NCI-H510A treated with DMSO at 0.1 percent for 48 hours (cell line): ENCODE measurements around the gene PTPRM.
"Not testable (repeated sequence)": the region's sequence is repeated elsewhere in the genome, so short reads cannot be mapped to it uniquely, and the experiment has no call there.

Experiments
- DNase-seq: peaks from one replicate; lab custom pipeline; 2025; lab: John Stamatoyannopoulos, UW

The PTPRM gene

DNA sequence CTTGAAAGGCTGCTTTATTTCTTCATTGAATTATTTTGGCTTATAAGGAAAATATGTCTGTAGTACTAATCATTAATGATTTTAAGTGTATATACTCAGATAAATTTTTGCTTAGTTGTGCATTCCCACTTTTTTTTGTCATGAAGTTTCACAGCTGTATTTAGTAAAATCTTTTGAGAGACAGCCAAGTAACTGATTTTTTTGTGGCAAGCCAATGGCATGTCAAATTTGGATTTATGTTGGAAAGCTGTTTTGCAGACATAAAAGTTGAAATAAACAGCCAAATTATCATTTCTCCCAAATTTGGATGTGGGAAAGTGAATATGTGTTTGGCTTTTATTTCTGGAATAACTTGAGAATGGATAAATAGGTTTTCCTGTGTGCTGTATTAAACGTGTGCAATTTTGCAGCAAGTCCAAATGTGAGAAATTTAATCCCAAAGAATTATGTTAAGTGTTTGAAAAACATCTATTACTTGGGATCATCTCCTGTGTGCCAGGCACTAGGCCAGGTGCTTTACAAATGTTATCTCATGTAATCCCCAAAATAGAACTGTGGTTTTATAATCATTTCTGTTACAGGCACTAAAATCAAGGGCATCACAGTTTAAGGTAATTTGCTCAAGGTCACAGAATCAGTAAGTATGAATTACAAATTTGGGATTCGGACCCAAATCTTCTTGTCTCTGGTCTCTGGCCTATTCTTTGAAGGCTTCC is 160.4 kb downstream of the PTPRM start:
- no peak for DNase-seq

DNA sequence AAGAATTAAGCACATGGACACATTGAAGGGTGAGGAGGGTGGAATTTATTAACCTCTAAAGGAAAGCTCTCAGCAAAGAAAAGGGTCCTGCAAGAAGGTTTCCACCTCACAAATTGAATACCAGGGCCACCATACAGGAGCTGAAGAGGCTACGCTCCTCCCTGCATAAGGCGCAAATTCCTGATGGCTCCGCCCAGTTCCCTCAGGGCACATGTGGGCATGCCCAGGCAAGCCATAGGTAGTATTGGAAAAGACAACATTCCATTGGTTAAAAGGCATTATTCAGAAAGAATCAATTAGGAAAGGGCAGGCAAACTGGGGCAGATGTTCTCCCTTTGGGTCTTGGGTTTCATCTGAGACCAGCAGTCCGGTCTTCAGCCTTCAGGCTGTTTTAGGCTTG is 161.2 kb downstream of the PTPRM start:
- DNase-seq = no peak

DNA sequence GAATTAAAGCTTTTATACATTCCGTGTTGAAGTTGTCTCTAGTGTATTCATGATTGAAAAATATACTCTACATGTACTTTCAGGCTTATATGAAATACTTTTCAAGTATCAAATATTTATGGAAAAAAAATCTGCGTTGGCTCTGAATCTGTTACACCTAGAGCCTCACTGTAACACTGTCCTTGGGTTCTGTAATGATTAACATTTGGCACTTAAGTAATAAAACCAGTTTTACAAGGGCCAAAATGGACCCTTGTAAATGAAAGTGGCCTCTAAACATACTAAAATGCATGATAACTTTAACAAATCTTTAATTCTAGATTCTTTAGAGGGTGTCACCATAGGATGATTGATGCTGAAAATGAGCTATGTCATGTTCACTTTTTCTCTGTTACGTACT is 162.8 kb downstream of the PTPRM start:
- DNase-seq = no peak

DNA sequence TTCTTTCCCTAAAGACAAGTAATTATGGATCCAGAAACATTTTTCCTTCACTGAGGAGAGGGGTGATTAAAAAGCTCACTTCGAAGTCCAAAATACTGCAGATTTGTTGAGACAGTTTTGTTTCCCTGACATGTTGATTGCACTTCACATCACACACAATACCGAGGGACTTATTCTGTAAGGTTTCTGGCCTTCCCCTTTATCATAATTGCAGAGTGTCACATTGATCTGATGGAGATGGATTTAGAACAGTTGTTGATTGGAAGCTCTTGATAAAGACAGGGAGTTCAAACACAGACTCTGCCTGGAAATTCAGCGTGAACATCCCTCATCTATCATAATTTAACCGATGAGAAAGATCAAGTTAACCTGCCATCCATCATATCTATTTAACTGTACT is 163.6 kb downstream of the PTPRM start:
- DNase-seq = no peak

DNA sequence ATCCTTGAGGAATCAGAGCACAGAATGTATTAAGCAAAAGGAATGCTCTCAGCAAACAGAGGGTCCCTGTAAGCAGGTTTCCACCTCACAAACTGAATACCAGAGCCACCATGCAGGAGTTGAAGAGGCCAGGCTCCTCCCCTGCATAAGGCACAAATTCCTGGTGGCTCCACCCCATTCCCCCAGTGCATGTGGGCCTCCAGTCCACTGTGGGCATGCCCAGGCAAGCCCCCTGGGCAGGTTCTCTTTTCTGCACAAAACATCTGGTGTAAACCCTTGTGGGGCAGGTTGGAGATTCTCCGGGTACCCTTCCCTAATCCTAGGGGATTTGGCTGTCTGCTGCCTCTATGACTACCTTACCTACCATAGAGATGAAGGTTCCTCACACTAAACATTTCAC is 166.5 kb downstream of the PTPRM start:
- no peak for DNase-seq

DNA sequence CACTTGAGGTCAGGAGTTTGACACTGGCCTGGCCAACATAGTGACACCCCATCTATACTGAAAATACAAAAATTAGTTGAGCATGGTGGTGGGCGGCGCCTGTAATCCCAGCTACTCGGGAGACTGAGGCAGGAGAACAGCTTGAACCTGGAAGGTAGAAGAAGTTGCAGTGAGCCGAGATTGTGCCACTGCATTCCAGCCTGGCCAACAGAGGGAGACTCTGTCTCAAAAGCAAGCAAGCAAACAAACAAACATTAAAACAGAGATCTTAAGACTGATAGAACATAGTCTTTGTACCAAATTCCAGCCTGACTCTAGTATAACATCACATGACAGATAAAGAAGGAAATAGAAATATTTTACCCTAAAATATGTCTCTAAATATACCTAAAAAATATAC is 168.1 kb downstream of the PTPRM start:
- DNase-seq = no peak

DNA sequence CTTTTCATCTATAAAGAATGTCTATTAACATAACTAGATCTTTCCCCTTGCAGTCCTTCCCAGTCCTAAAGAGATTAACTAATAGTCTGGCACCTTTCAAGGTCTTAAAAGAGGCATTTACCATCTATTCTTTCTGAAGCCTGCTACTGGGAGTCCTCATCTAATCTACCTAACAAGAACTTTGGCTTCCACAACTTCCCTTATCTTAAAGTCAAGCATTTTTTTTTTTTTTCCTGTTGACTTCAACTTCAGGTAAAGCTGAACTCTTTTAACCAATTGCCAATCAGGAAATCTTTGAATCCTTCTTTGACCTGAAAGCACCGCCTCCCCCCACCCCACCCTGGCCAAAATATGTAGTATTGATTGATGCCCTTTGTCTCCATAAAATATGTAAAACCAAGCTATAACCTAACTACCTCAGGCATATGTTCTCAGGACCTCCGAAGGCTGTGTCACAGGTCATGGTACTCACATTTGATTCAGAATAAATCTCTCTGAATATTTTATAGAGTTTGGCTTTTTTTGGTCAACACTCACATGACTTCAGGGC is 168.6 kb downstream of the PTPRM start:
- DNase-seq = no peak

DNA sequence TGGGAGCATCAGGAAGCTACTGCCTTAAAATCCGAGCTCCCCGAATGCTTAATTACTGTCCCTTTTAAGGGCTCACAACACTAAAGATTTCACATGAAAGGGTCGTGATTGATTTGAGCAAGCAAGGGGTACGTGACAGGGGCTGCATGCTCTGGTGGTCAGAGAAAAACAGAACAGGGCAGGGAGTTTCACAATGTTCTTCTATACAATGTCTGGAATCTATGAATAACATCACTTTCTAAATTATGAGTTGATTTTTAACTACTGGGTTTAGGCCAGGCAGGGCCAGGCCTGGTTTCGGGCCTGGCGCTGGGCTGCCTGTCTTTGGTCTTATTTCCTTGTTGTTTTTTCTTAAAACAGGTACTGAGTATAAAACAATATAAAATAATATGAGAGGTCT is 169.4 kb downstream of the PTPRM start:
- not testable (repeated sequence) for DNase-seq

DNA sequence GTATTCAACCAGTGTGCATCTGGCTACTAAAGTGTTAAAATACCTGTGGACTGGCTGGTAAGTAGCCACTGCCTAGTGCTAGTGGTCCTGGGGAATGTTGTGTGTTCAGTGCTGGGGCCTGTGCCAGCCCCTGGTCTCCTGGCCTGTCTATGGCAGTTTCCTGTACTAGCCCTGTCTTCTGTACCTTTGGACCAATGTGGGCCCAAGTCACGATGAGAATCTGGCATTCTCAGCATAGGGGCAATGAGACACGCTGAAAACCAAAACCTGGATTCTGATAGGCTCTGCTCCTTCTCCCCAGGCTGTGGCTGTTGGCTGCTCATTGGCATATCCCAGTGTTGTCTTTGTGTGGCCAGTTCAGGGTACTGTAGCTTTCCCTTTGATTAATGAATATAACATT is 170.4 kb downstream of the PTPRM start:
- no peak for DNase-seq

DNA sequence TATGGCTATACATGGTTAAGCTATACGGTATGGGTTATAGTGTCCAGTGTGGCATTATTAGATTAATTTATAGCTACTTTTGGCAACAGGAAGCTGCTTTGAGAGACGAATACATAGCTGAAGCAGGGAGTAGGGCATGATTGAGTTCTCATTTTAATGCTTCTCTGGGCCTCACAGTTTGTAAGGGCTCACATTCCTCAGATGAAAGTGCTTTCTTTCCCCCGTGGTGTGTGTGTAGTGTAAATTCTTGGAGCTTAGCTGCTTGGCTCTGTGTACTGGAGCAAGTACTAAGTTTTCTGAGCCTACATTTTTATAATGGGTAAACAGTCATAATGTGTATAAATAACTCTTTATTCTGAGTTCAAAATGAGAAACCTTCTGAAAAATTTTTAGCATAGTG is 173.7 kb downstream of the PTPRM start:
- no peak for DNase-seq

DNA sequence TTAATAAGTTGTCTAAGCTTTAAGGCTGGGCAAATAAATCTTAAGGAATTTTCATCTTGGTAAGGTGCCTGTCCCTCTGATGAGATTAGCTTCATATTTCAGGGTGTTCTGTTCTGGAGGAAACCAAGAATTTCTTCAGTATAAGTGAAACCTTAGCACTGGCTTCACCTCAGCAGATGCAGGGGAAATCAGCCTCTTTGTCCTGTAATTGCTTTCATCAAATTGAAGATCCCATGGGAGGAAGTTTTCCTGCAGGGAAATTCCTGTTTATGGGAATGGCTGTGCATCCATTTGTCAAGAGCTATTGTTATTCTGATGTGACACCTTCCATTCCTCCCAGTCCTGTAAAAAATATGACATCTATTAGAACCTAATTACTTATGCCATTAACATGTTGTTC is 174.5 kb downstream of the PTPRM start:
- no peak for DNase-seq

DNA sequence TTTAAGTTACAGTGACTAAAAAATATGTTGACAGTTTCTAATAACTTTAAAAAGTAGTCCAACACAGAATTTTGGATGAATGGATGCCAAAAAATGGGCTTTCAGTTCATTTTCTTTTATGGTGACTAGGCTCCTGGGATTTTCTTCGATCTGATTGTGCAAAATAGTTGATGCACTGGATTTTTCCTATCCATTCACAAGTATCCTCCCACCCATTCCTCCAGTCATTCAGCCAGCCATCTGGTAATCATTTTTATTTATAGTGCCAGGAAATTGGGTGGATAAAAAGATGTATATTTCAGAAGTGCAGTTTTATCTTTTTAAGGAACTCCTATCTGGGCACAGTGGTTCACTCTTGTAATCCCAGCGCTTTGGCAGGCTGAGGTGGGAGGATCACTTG is 175.1 kb downstream of the PTPRM start:
- DNase-seq = no peak

DNA sequence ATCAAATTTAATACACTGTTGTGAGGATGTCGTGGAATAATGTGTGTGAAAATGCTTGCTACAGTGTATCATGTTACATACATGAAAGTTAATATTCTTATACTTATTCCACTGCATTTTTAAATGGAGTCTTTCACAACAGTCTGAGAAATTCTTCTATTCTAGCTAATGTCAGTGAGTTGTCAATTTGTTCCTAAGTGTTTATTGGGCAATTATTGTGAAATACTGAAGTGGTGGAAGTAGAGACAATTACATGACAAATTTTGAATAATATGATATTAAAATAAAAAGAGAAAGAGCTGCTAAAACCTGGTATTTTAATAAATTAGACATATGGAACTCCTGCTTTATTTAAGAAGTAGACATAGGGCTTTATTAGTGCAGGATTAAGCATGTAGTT is 176.1 kb downstream of the PTPRM start:
- no peak for DNase-seq

DNA sequence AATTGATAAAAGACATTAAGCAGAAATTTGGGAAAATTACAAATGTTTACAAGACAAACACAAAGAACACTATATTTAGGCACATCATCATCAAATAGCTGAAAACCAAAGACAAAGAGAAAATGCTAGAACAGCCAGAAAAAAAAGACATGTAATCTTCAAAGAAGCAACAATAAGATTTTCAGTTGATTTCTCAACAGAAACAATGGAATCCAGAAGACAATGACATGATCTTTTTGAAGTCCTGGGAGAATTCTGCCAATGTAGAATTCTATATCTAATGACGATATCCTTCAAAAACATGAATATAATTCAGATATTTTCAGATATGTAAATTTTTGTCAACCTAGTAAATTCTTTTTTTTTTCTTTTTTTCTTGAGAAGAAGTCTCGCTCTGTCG is 179.0 kb downstream of the PTPRM start:
- DNase-seq = no peak

DNA sequence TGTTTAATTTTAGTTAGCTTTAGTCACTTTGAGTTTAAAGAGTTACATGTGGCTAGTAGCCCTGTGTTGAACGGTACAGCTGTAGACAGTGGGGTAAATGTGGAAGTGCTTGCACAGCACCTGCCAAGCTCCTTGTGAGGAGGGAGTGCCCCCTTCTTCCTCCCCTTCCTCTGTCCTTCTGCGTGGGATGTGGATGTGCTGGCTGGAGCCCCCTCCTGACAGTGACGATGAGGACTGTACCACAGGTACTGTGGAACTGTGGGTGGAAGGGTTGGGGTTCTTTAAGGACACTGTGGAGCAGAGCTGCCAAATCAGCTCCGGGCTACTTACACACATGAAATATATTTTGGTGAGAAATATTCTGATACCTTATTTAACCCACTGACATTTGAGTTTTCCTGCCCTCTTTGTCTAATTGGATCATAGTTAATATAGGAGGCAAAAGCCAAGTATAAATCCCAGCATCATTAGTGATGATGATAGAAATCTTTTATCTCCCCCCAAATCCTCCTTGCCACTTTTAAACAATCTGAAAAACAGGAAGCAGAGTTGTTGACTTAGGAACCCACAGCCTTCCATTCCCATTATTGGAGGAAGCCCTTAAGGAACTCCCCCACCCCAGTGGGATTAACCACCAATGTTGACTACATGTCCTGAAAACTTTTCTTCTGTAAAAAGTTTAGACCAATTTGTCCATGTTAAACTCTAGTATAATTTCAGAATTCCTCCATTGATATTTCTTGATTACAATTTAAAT is 181.3 kb downstream of the PTPRM start:
- DNase-seq = no peak

DNA sequence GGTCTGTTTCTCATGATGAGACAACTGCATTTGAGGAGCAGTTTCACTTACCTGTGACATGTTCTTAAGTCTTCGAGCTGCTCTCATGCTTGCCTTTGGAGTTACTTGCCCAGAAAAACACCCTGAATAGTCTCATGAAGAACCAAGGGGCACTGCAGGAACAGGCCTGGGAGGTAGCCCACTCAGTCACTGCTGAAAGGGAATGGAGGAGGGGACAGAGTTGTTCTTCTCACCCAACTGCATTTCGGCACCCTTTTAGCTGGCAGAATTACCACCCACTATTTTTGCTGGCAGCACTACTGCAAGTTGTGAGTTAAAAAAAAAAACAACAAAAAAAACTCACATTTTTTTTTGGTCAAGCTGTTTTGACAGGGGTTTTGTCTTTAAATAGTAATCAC is 181.9 kb downstream of the PTPRM start:
- no peak for DNase-seq

DNA sequence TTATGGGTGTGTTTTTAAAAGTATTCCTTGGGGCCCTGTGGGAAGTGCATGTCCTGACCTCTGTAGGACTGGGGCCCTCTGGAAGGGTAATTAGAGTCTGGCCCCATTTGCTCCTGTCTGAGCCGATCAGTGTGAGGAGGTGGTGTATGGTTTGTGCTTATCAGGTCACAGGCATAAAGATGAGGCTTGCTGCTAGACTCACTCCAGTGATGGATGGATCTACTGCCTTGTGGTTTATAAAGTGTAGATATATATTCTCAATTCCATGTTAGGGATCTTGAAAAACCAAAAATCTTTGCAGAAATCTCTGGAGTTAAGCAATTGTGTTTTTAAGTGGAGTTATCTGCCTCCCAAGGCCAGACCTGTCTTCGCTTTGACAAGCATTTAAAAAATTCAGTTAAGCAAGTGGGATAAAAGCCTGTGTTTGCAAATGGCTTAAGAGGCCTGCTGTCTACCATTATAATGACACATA is 182.4 kb downstream of the PTPRM start:
- no peak for DNase-seq

DNA sequence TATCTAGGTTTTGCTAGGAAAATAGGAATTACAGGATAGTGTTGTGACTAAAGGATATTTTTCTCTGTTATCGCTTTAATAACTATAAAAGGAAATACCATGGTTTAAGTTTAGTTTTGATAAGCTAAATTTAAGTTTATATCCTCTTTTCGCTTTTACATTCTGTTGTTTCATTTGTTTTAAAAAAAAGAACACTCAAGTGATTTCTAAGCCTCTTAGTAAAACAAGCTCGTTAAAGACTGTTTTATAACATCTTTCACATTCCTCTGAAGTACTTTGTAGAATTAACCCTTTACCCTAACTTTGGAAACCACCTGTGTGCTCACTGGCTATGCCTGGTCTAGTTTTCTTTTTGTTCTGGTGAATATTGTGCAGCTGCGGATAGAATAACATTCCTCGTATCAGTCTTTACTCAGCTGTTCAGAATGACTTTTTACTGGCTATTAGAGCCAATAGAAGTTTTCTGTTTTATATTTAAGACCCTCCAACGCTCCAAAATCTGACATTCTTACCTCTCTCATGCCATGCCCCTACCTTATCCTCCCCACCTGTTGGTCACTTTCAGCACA is 183.1 kb downstream of the PTPRM start:
- no peak for DNase-seq

DNA sequence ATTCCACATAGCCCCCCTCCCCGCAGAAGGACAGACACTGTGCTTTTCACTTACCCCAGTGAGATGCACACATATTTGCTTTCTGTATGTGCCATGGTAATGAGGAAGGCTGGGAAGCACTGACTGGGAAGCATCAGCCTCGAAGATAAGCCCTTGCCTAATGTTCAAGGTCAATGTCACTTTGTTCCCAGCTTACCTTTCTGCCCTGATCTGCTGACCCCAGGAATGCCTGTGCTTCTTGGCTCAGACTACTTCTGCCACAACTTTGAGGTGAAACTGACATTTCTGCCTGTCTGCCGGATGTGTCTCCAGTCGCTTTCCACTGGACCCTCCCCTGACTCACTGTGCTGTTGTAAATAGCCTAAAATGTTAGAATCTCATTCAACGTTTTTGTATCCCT is 183.8 kb downstream of the PTPRM start:
- DNase-seq = no peak

DNA sequence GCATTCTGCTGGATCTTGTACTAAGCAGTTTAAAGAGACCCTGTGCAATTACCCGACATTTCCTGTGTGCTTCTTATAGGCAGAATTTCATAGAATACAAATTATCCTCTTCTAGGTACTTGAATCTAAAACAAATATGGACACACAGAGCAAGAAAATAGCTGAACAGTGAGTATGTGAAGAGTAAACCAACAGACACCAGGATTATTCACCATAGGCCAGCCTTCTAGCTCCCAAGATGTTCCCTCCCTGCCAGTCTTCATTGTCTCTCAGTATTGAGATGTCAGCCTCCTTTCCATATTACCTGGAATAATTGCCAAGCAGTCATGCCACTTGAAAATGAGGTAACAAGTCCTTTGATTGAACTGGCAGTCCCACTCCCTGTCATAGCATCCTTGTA is 187.1 kb downstream of the PTPRM start:
- peak; percentile 75 for DNase-seq

DNA sequence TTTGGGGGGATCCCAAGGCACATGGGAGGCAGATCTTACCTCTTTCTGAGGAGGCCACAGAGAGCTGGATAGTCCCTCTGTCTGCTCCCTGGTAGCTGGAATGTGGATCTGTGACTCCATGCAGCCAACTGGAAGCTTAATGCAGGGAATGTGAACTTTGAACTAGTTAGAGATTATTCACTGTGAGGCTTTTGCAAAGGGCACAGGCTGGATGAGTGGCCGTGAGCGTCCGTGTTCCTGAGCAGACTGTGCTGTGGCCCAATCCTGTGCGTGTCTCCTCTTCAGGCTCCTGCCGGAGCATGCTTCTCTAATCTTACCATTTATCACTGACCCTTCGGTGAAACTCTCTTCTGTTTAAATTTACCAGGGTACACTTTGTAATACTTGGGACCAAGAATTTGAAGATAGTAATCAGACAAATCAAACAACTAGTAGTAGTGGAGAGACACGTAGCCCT is 187.6 kb downstream of the PTPRM start:
- DNase-seq = no peak

DNA sequence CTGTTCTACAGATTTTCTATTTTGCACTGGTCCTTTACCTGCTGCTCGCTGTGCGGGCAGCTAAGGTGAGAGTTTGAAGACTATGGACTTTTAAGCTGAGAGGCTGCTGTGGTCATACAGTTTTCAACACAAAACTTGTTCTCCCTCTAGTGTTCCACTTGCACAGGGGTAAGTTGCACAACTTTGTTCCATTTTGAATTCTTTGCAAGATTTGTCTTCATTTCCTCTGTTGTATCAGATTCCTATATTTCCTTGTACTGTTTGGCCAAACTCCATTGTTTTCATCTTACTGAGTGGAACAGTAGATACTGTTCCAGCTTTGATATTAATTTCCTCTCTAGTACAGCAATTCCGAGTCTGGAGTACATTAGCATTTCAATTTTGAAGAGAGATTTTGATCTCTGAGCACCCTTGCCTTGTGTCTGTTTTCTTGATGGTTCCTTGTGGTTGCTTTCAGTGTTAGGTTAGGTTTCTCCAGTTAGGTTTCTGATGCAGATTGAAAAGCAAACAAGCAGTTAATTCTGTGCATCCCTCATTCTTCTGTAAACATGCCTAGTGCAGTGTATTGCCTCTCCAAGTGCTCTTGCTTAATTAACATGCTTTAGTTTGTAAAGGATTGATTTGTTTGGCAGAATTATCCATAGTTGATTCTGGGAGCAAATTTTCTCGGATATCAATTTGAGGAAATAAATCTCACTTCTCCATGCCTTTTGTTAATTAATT is 188.8 kb downstream of the PTPRM start:
- peak; percentile 45 for DNase-seq
